ENCODE results near the gene PCED1A. TPM values are rescaled to one million over a fixed set of nuclear protein-coding genes. Genes with fewer than 3 reads are reported as not detected.

Gene PCED1A
- total and polyA plus RNA-seq, 2 of the 13 experiments (the other 11 are each of a cell fraction or from before 2014, with no cell fraction given) = 40.1 to 84.2 TPM

- TF ChIP-seq ELF4 (CRISPR knock-in tag; IDR thresholded peaks at IDR 0.05; ENCODE audit: borderline replicate concordance) (0 out of 2 replicates have a peak, but pooled peaks have one; percentile 71), ZNF451 (CRISPR knock-in tag; IDR thresholded peaks at IDR 0.05) (no peak), ZNF292 (CRISPR knock-in tag; IDR thresholded peaks at IDR 0.05; ENCODE audit: borderline replicate concordance, low read depth) (0 out of 2 replicates have a peak, but pooled peaks have one; percentile 2), EED (CRISPR knock-in tag; IDR thresholded peaks at IDR 0.05) (peak; percentile 59; the same call in 1 of the 2 replicates), EHMT2 (IDR thresholded peaks at IDR 0.05; ENCODE audit: borderline replicate concordance, low read depth, low read length) (no peak), ELF3 (CRISPR knock-in tag; IDR thresholded peaks at IDR 0.05) (0 out of 2 replicates have a peak, but pooled peaks have one; percentile 7), ZNF782 (CRISPR knock-in tag; IDR thresholded peaks at IDR 0.05; ENCODE audit: borderline replicate concordance) (no peak; the same call in 1 of the 2 replicates), PREB (CRISPR knock-in tag; IDR thresholded peaks at IDR 0.05) (no peak), ZNF274 (CRISPR knock-in tag; IDR thresholded peaks at IDR 0.05) (no peak), ZNF550 (CRISPR knock-in tag; IDR thresholded peaks at IDR 0.05; ENCODE audit: borderline replicate concordance) (no peak), MEIS2 (CRISPR knock-in tag; IDR thresholded peaks at IDR 0.05) (0 out of 2 replicates have a peak, but pooled peaks have one; percentile 10), ZNF652 (CRISPR knock-in tag; IDR thresholded peaks at IDR 0.05; ENCODE audit: borderline replicate concordance, low read depth) (no peak), RNF219 (CRISPR knock-in tag; IDR thresholded peaks at IDR 0.05) (no peak), PATZ1 (CRISPR knock-in tag; IDR thresholded peaks at IDR 0.05) (peak; percentile 51), SIX4 (CRISPR knock-in tag; IDR thresholded peaks at IDR 0.05) (no peak), ZBTB7B (CRISPR knock-in tag; IDR thresholded peaks at IDR 0.05) (peak; percentile 92), ZBTB7A (CRISPR knock-in tag; IDR thresholded peaks at IDR 0.05) (peak; percentile 93), ZSCAN9 (CRISPR knock-in tag; IDR thresholded peaks at IDR 0.05; ENCODE audit: borderline replicate concordance) (no peak), GRHL1 (CRISPR knock-in tag; conservative IDR thresholded peaks at IDR 0.05) (no peak), SNAPC2 (CRISPR knock-in tag; IDR thresholded peaks at IDR 0.05) (no peak), ZBTB10 (CRISPR knock-in tag; IDR thresholded peaks at IDR 0.05; ENCODE audit: borderline replicate concordance) (peak; percentile 12; the same call in 1 of the 2 replicates), HNRNPUL1 (IDR thresholded peaks at IDR 0.05; ENCODE audit: low read depth, low read length) (no peak)
Observed at GRCh38 chr20:2873747-2874041, 33.2 kb upstream of the PCED1A start (continued).

Measured in HepG2 (cell line).